Hematopoietic multipotent progenitor cell treated with erythropoietin and hydrocortisone succinate and interleukin-3 and kit ligand, for 15 days (in vitro differentiated cells): ENCODE data around the gene EDC3.
"Not testable (repeated sequence)": the region's sequence is repeated elsewhere in the genome, so short reads cannot be mapped to it uniquely, and the experiment has no call there.

Experiments used
- DNase-seq: peaks from one replicate; pipeline ENCODE4 v3.0.0-alpha.2; 2015; ENCODE audit warnings: low spot score

EDC3 gene

GRCh38 chr15:74609938-74610301 is 85.9 kb downstream of the EDC3 start:
- DNase-seq, result no peak

- DNase-seq, result peak; percentile 39
Measured at GRCh38 chr15:74608786-74609185, 87.0 kb downstream of the EDC3 start.

GRCh38 chr15:74605795-74606150 is 90.1 kb downstream of the EDC3 start:
- DNase-seq, result peak; percentile 59

- no peak for DNase-seq
Measured at GRCh38 chr15:74604983-74605794, 90.6 kb downstream of the EDC3 start.

GRCh38 chr15:74603789-74604705 is 91.8 kb downstream of the EDC3 start:
- DNase-seq, result no peak

GRCh38 chr15:74603026-74603788 is 92.6 kb downstream of the EDC3 start:
- no peak for DNase-seq

- DNase-seq, result peak; percentile 40
Measured at GRCh38 chr15:74599156-74599555, 96.7 kb downstream of the EDC3 start.

- DNase-seq, result peak; percentile 95
Measured at GRCh38 chr15:74598126-74598842, 97.5 kb downstream of the EDC3 start.

- not testable (repeated sequence) for DNase-seq
Measured at GRCh38 chr15:74597146-74597705, 98.6 kb downstream of the EDC3 start.

GRCh38 chr15:74596736-74597135 is 99.1 kb downstream of the EDC3 start:
- DNase-seq, result not testable (repeated sequence)

GRCh38 chr15:74595271-74595670 is 100.6 kb downstream of the EDC3 start:
- DNase-seq, result no peak

- DNase-seq, result no peak
Measured at GRCh38 chr15:74594455-74594854, 101.4 kb downstream of the EDC3 start.

GRCh38 chr15:74593122-74593521 is 102.7 kb downstream of the EDC3 start:
- DNase-seq, result no peak

GRCh38 chr15:74592222-74592621 is 103.6 kb downstream of the EDC3 start:
- DNase-seq, result no peak

- no peak for DNase-seq
Measured at GRCh38 chr15:74589826-74590225, 106.0 kb downstream of the EDC3 start.

- DNase-seq, result no peak
Measured at GRCh38 chr15:74585857-74586256, 110.0 kb downstream of the EDC3 start.

- no peak for DNase-seq
Measured at GRCh38 chr15:74585191-74585590, 110.6 kb downstream of the EDC3 start.

GRCh38 chr15:74584779-74585178 is 111.0 kb downstream of the EDC3 start:
- no peak for DNase-seq

GRCh38 chr15:74584204-74584603 is 111.6 kb downstream of the EDC3 start:
- DNase-seq, result no peak
